Caco-2 (cell line): ENCODE results near the gene TEKT2. TPM values are rescaled to one million over a fixed set of nuclear protein-coding genes. Genes with fewer than 3 reads are reported as not detected.

ENCODE experiments used
- BruUV-seq: library from RNA; stranded (reverse); fragments of 400-500 nt; replicated peaks from 2 replicates; lab custom pipeline; 2021; lab: Mats Ljungman, UMichigan
- CTCF ChIA-PET: fragments of 300-600 bp; sonication (Branson Sonifier 250); formaldehyde crosslinking; loops from one replicate; lab custom pipeline; 2022; ENCODE audit warnings: antibody characterized with exemption; lab: Charles Lee
- POLR2A ChIA-PET: fragments of 300-600 bp; sonication (Branson Sonifier 250); formaldehyde crosslinking; loops from one replicate; lab custom pipeline; 2022; ENCODE audit warnings: antibody characterized with exemption; lab: Charles Lee
- DNase-seq, 2 experiments: peaks; one replicate each; pipeline versions ENCODE4 v3.0.0 to v3.0.0-alpha.2; 2020 to 2022
- H3K27me3 ChIP-seq: replicated peaks from 2 replicates; pipeline ENCODE4 v1.6.0; 2011; ENCODE audit warnings: low read length; ENCODE audit not compliant: control insufficient read depth, insufficient read depth
- H3K36me3 ChIP-seq: 2 replicates; pipeline ENCODE4 v1.5.1; 2011; ENCODE audit warnings: low read length; ENCODE audit not compliant: control insufficient read depth, insufficient read depth
- H3K4me1 ChIP-seq: fragments of 250-450 bp; sonication (Bioruptor Pico); 2 replicates; pipeline ENCODE4 v1.5.1; 2020; ENCODE audit warnings: mild to moderate bottlenecking
- H3K4me3 ChIP-seq: 2 replicates; pipeline ENCODE4 v1.5.1; 2011; ENCODE audit warnings: low read depth, mild to moderate bottlenecking, control low read depth, low read length
- H3K9me3 ChIP-seq: fragments of 250-450 bp; sonication (Bioruptor Pico); 2 replicates; pipeline ENCODE4 v1.5.1; 2020; ENCODE audit warnings: mild to moderate bottlenecking, moderate library complexity
- H3K27ac Mint-ChIP-seq: one replicate; pipeline ENCODE4 v1.8.0; 2022; ENCODE audit warnings: mixed read lengths; ENCODE audit not compliant: unreplicated experiment
- H3K27me3 Mint-ChIP-seq: one replicate; pipeline ENCODE4 v1.8.0; 2022; ENCODE audit warnings: mixed read lengths; ENCODE audit not compliant: insufficient read depth, unreplicated experiment
- H3K36me3 Mint-ChIP-seq: one replicate; pipeline ENCODE4 v1.8.0; 2022; ENCODE audit warnings: mild to moderate bottlenecking, mixed read lengths; ENCODE audit not compliant: insufficient read depth, unreplicated experiment
- H3K4me1 Mint-ChIP-seq: one replicate; pipeline ENCODE4 v1.8.0; 2022; ENCODE audit warnings: low read depth, mixed read lengths; ENCODE audit not compliant: unreplicated experiment
- H3K4me3 Mint-ChIP-seq: one replicate; pipeline ENCODE4 v1.8.0; 2022; ENCODE audit warnings: mild to moderate bottlenecking, moderate library complexity, mixed read lengths; ENCODE audit not compliant: unreplicated experiment
- H3K9me3 Mint-ChIP-seq: one replicate; pipeline ENCODE4 v1.8.0; 2022; ENCODE audit warnings: mixed read lengths; ENCODE audit not compliant: unreplicated experiment
- CTCF ChIP-seq, 2 experiments: fragments of 200-600 bp in 1 of 2; IDR thresholded peaks; 1 replicate in 1 of 2; 2 replicates in 1 of 2; pipeline versions ENCODE4 v1.5.1 to v1.8.0; 2011 to 2022; ENCODE audit warnings: antibody characterized with exemption in 1 of 2, control low read depth in 1 of 2, inconsistent platforms in 1 of 2, low read depth in 1 of 2, low read length in 1 of 2, mild to moderate bottlenecking in 1 of 2, moderate library complexity in 1 of 2; ENCODE audit not compliant: insufficient read depth in 1 of 2, severe bottlenecking in 1 of 2, unreplicated experiment in 1 of 2
- intact Hi-C: fragments of 100-400 bp; cut with micrococcal nuclease; formaldehyde crosslinking; loops from one replicate; pipeline ENCODE4 v1.10.0; 2022; ENCODE audit not compliant: unreplicated experiment
- total RNA-seq: library from RNA; stranded (reverse); gene quantifications from 2 replicates; pipeline ENCODE4 v1.2.3, GENCODE V29; 2022

TEKT2 gene
- total RNA-seq, 1 experiment from 2014 or later: not detected

- Mint-ChIP-seq H3K4me3 (no peak overlapping the region), H3K4me1 (no peaks in the 10 kb centered on the region), H3K9me3 (no peaks in the 10 kb centered on the region), H3K27ac (no peak overlapping the region), H3K27me3 (no peaks in the 10 kb centered on the region), H3K36me3 (peaks cover 14% of the 10 kb centered on the region)
- DNase-seq: no peak
- H3K4me3 ChIP-seq: no peak overlapping the region
- no peaks in the 10 kb centered on the region; the same call in 1 of the 2 replicates for H3K36me3 ChIP-seq
- no peaks in the 10 kb centered on the region for H3K4me1 ChIP-seq
- intact Hi-C loops: no loop called here
- H3K27me3 ChIP-seq: no peaks in the 10 kb centered on the region
- ChIA-PET POLR2A (no interaction called here), CTCF (interaction anchor here (0.7 kb wide), 1 partner anchor 307 kb away, joined by 5 read pairs; no protein-coding TSS in a partner anchor)
- no peak for TF ChIP-seq CTCF (IDR thresholded peaks at IDR 0.05; ENCODE audit: insufficient read depth in 1 of 2, low read depth in 1 of 2, low read length in 1 of 2, severe bottlenecking in 1 of 2, unreplicated experiment in 1 of 2)
- BruUV-seq: no TSS peak
- no peaks in the 10 kb centered on the region for H3K9me3 ChIP-seq
Measured at GRCh38 chr1:36093929-36094328, 10.0 kb downstream of the TEKT2 start.

GRCh38 chr1:36094621-36095061, 10.7 kb downstream of the TEKT2 start:
- POLR2A ChIA-PET: no interaction called here
- no peak overlapping the region for H3K4me3 ChIP-seq
- H3K4me1 ChIP-seq: no peaks in the 10 kb centered on the region
- Mint-ChIP-seq H3K4me3 (no peak overlapping the region), H3K4me1 (no peaks in the 10 kb centered on the region), H3K36me3 (peaks cover 9% of the 10 kb centered on the region), H3K9me3 (no peaks in the 10 kb centered on the region), H3K27ac (no peak overlapping the region), H3K27me3 (no peaks in the 10 kb centered on the region)
- no peaks in the 10 kb centered on the region for H3K27me3 ChIP-seq
- no peaks in the 10 kb centered on the region; the same call in 1 of the 2 replicates for H3K36me3 ChIP-seq
- CTCF ChIA-PET: no interaction called here
- BruUV-seq: no TSS peak
- no peak for DNase-seq
- TF ChIP-seq CTCF (IDR thresholded peaks at IDR 0.05; ENCODE audit: insufficient read depth in 1 of 2, low read depth in 1 of 2, low read length in 1 of 2, severe bottlenecking in 1 of 2, unreplicated experiment in 1 of 2): no peak
- H3K9me3 ChIP-seq: no peaks in the 10 kb centered on the region
- intact Hi-C loops: loop anchor here (5.0 kb wide), 1 partner anchor 53 kb away; the partner anchor contains the start of gene TRAPPC3

- no peak for DNase-seq
Measured at GRCh38 chr1:36095760-36096405, 12.0 kb downstream of the TEKT2 start.

More at GRCh38 chr1:36095760-36096405, 12.0 kb downstream of the TEKT2 start:
- no peaks in the 10 kb centered on the region for H3K27me3 Mint-ChIP-seq
- H3K36me3 Mint-ChIP-seq: peaks cover 6% of the 10 kb centered on the region
- Histone ChIP-seq H3K27me3 (no peaks in the 10 kb centered on the region), H3K4me3 (no peak overlapping the region), H3K36me3 (no peaks in the 10 kb centered on the region; the same call in 1 of the 2 replicates), H3K9me3 (no peaks in the 10 kb centered on the region), H3K4me1 (no peaks in the 10 kb centered on the region)
- H3K4me3 Mint-ChIP-seq: no peak overlapping the region
- no peak overlapping the region for H3K27ac Mint-ChIP-seq
- no peak for TF ChIP-seq CTCF (IDR thresholded peaks at IDR 0.05; ENCODE audit: insufficient read depth in 1 of 2, low read depth in 1 of 2, low read length in 1 of 2, severe bottlenecking in 1 of 2, unreplicated experiment in 1 of 2)
- intact Hi-C loops: loop anchor here (5.0 kb wide), 1 partner anchor 51 kb away; the partner anchor contains the start of gene TRAPPC3
- ChIA-PET POLR2A (no interaction called here), CTCF (interaction anchor here (0.6 to 1.4 kb wide), 4 partner anchors 54 to 1836 kb away, joined by 3 to 6 read pairs (median 4); no protein-coding TSS in a partner anchor)
- no peaks in the 10 kb centered on the region for H3K9me3 Mint-ChIP-seq
- no peaks in the 10 kb centered on the region for H3K4me1 Mint-ChIP-seq
- no TSS peak for BruUV-seq
